Measurements from ENCODE around the gene CNIH2. TPM values are rescaled to one million over a fixed set of nuclear protein-coding genes. Genes with fewer than 3 reads are reported as not detected.

CNIH2 gene
- total and polyA plus RNA-seq, 2 of the 13 experiments (the other 11 are each of a cell fraction or from before 2014, with no cell fraction given), result 0.60 to 0.69 TPM

GRCh38 chr11:66311965-66312548, 34.1 kb downstream of the CNIH2 start (continued):
- TF ChIP-seq TGIF2 (CRISPR knock-in tag; IDR thresholded peaks at IDR 0.05) (peak; percentile 74; the same call in 1 of the 2 replicates), ARNT2 (CRISPR knock-in tag; IDR thresholded peaks at IDR 0.05; ENCODE audit: low read depth) (peak; percentile 69; the same call in 1 of the 2 replicates), ETV6 (CRISPR knock-in tag; conservative IDR thresholded peaks at IDR 0.05) (no peak), UBTF (CRISPR knock-in tag; IDR thresholded peaks at IDR 0.05) (peak; percentile 46; the same call in 1 of the 2 replicates), FOXK2 (IDR thresholded peaks at IDR 0.05) (no peak), ZNF343 (CRISPR knock-in tag; IDR thresholded peaks at IDR 0.05) (0 out of 2 replicates have a peak, but pooled peaks have one; percentile 51), ZNF335 (CRISPR knock-in tag; IDR thresholded peaks at IDR 0.05) (peak; percentile 51; the same call in 1 of the 2 replicates), ZNF431 (CRISPR knock-in tag; IDR thresholded peaks at IDR 0.05; ENCODE audit: borderline replicate concordance, low read depth) (no peak; the same call in 1 of the 2 replicates), ZKSCAN1 (IDR thresholded peaks at IDR 0.05; ENCODE audit: low read length) (peak; percentile 27; the same call in 1 of the 2 replicates), TOPORS (CRISPR knock-in tag; IDR thresholded peaks at IDR 0.05) (0 out of 2 replicates have a peak, but pooled peaks have one; percentile 25), ZFP1 (CRISPR knock-in tag; IDR thresholded peaks at IDR 0.05) (no peak; the same call in 1 of the 2 replicates), ZC3H4 (CRISPR knock-in tag; IDR thresholded peaks at IDR 0.05; ENCODE audit: borderline replicate concordance) (no peak), ZNF407 (CRISPR knock-in tag; IDR thresholded peaks at IDR 0.05; ENCODE audit: not compliant biosample characterization) (no peak), SNAPC4 (CRISPR knock-in tag; IDR thresholded peaks at IDR 0.05) (no peak)

Data from HepG2 (cell line).